GM12892 (cell line): ENCODE measurements around the gene COG2.
"Not testable (repeated sequence)": the region's sequence is repeated elsewhere in the genome, so short reads cannot be mapped to it uniquely, and the experiment has no call there.

ENCODE experiments used
- DNase-seq: peaks from one replicate; pipeline ENCODE4 v3.0.0; 2011; ENCODE audit not compliant: insufficient read length
- FAIRE-seq: peaks from 2 replicates; lab custom pipeline; 2011; peaks lifted over from hg19 to GRCh38; lab: Jason Lieb, UNC
- POLR2A ChIP-seq: IDR thresholded peaks from 2 replicates; pipeline ENCODE4 v1.6.1; 2011; ENCODE audit warnings: low read depth, low read length, control low read depth
- POLR2AphosphoS5 ChIP-seq: IDR thresholded peaks from 2 replicates; pipeline ENCODE4 v1.6.1; 2011; ENCODE audit warnings: low read depth, low read length, control low read depth
- TAF1 ChIP-seq: IDR thresholded peaks from 2 replicates; pipeline ENCODE4 v1.6.1; 2011; ENCODE audit warnings: low read depth, mild to moderate bottlenecking, control low read depth, low read length, borderline replicate concordance

Gene COG2

GRCh38 chr1:230694991-230695390, 52.7 kb downstream of the COG2 start:
- DNase-seq (no peak), FAIRE-seq (no peak)
- no peak for TF ChIP-seq TAF1
- no peak for TF ChIP-seq POLR2A
- TF ChIP-seq POLR2AphosphoS5: no peak

DNA sequence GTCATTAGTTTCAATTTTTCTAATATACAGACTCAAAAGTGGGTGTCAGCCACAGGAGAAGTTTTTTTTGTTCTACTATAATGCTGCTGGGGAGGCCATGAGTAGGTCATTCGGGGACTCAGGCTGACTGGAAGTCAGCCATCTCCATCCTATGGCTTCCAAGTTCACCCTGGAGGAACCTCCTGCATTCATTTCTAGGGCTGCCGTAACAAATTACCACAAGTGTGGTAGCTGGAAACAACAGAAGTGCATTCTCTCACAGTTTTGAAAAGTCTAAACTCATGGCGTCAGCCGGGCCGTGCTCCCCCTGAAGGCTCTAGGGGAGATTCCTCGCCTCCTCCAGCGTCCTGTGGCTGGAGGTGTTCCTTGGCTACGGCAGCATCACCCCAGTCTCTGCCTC, 53.9 kb downstream of the COG2 start:
- no peak for FAIRE-seq
- TF ChIP-seq TAF1 (no peak), POLR2A (no peak), POLR2AphosphoS5 (no peak)
- DNase-seq: no peak

- DNase-seq (no peak), FAIRE-seq (no peak)
- TF ChIP-seq TAF1 (no peak), POLR2AphosphoS5 (no peak), POLR2A (no peak)
Measured at GRCh38 chr1:230696722-230697437, 54.6 kb downstream of the COG2 start.

- no peak for DNase-seq
- TF ChIP-seq POLR2A (no peak), POLR2AphosphoS5 (no peak), TAF1 (no peak)
- FAIRE-seq: no peak
Measured at GRCh38 chr1:230698130-230698529, 55.8 kb downstream of the COG2 start.

GRCh38 chr1:230698964-230699363, 56.7 kb downstream of the COG2 start:
- DNase-seq, FAIRE-seq: not testable (repeated sequence)

DNA sequence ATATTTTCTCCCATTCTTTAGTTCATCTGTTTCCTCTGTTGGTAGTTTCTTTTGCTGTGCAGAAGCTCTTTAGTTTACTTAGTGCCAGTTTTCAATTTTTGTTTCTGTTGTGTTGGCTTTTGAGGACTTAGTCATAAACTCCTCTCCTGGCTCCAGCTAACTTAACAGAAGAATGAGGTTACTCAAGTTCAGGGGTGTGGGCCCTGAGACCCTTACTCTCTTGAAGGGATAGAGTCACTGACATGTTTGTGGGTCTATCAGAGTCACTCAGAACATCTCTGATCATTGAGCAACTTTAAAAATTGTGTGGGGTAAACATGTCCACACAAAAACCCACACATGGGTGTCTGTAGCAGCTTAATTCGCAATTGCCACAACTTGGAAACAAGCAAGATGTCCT, 57.4 kb downstream of the COG2 start:
- FAIRE-seq (no peak), DNase-seq (no peak)
- no peak for TF ChIP-seq POLR2AphosphoS5
- TF ChIP-seq TAF1: no peak
- no peak for TF ChIP-seq POLR2A

- TF ChIP-seq POLR2AphosphoS5 (no peak), POLR2A (no peak), TAF1 (no peak)
- FAIRE-seq (no peak), DNase-seq (no peak)
Measured at GRCh38 chr1:230700132-230700531, 57.9 kb downstream of the COG2 start.

DNA sequence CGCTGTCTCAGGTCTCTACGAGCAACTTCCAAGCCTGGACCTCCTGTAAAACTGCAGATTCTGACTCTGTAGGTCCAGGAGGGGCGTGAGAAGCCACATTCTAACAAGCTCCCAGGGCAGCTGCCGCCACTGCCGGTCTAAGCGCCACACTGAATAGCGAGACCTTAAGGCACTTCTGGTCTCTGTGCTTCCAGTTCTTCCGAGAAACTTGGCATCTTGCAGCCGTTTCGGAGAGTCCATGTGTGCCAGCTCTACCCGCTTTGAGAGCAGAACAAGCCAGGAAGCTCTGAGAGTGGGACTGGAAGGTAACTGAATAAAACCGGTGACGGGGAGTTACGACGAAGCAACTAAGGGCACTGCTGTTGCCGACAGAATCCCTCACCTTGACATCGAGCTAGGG, 59.2 kb downstream of the COG2 start:
- FAIRE-seq: no peak
- no peak for TF ChIP-seq POLR2A

GRCh38 chr1:230701895-230702768, 59.9 kb downstream of the COG2 start:
- no peak for DNase-seq
- FAIRE-seq: no peak
- TF ChIP-seq POLR2AphosphoS5 (no peak), TAF1 (no peak), POLR2A (no peak)

More for the DNA sequence above, 59.2 kb downstream of the COG2 start:
- DNase-seq: no peak

GRCh38 chr1:230702934-230703678, 60.8 kb downstream of the COG2 start:
- TF ChIP-seq TAF1 (no peak), POLR2A (no peak), POLR2AphosphoS5 (no peak)
- DNase-seq (no peak), FAIRE-seq (no peak)

DNA sequence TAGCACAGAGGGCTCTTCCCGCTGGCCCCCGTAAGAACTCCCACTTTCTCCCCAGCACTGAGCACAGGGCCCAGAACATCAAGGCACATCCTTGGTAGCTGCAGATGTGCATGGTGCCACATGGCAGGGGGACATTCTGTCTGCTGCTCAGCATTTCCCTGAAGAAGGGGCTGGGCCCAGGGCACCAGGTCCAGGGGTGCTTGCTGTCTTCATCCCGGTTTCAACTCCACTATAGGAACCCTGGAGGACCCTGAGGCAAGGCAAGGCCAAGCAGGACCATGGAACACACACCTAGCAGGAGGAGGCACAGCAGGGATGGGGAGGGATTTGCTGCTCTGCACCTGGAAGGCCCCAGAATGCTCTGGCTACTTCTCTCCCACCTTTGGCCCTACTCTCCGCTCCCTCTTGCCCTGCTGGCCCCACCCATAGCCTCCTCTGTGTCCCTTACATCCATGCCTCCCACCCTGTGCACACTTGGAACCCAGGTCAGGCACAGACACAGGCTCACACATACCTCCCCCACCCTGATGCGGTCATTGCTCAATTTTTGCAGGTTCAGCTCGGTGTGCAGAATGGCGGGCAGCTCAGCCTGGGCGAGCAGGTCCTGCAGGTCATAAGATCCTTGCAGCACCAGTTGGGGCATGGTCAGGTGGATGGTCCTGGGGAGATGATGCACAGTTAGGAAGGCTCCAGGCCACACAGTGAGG, 61.6 kb downstream of the COG2 start:
- TF ChIP-seq TAF1 (no peak), POLR2AphosphoS5 (no peak)
- DNase-seq (no peak), FAIRE-seq (no peak)

DNA sequence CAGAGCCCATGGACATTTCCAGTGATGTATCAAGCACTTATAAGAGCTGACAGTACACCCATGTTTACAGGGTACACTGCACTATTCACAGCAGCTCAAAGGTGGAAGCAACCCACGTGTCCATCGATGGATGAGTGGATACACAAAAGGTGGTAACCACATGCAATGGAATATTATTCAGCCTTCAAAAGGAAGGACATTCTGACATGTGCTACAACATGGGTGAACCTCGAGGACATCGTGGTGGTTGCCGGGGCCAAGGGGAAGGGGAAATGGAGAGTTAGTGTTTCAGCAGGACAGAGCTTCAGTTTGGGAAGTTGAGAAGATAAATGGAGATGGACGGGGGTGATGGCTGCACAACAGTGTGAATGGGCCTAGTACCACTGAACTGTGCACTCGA, 62.5 kb downstream of the COG2 start:
- DNase-seq (no peak), FAIRE-seq (no peak)
- TF ChIP-seq POLR2AphosphoS5 (no peak), POLR2A (no peak), TAF1 (no peak)
